Hematopoietic multipotent progenitor cell (in vitro differentiated cells): ENCODE data around the gene PRKN. TPM values are rescaled to one million over a fixed set of nuclear protein-coding genes. Genes with fewer than 3 reads are reported as not detected.

Experiments
- DNase-seq, 3 donors: peaks; one replicate each; pipeline ENCODE4 v3.0.0-alpha.2; 2011 to 2015; ENCODE audit warnings: low read depth in 2 of 3, low spot score in 2 of 3
- total RNA-seq: library from RNA; depleted of rRNA; stranded (reverse); fragments of >200 nt; gene quantifications from one replicate; pipeline ENCODE4 v1.2.3, GENCODE V29; 2012

The PRKN gene
- total RNA-seq, 1 donor: 7.0 TPM

DNA sequence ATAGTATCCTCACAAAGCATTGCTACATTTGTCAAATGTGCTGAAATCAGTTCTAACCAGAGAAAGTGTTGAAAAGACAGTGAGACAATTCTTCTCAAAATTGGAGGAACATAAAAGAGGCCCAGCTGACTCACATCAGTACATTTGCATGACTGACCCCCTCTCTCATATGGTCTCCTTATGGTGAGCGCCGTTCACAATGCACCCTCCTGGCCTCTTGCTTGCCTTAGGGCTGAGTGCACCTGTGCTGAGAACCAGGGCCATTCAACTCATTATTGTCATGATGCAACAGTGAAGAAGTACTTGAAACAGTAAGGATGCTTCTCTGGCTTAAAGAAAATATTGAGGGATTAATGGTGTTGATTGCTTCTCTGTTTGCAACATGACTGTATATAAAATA, 1078.5 kb downstream of the PRKN start:
- no peak for DNase-seq

DNA sequence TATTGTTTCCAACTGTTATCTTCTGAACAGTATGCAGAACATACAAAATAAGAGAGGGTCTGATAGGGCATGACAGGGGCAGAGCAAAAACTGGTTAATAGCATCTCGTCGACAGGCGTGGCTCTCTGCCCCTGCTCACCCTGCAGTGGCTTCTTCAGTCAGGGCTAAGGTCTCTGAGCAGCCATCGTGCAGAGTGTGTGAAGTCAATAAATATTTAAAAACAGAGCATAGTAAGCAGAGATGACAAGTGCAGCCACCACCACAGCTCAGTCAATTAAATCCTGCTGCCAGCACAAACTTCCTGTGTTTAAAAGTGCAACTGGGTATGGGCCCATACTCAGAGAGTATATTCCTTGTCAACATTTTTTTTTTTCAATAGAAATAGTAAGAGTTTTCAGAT, 1080.3 kb downstream of the PRKN start:
- DNase-seq: no peak

DNA sequence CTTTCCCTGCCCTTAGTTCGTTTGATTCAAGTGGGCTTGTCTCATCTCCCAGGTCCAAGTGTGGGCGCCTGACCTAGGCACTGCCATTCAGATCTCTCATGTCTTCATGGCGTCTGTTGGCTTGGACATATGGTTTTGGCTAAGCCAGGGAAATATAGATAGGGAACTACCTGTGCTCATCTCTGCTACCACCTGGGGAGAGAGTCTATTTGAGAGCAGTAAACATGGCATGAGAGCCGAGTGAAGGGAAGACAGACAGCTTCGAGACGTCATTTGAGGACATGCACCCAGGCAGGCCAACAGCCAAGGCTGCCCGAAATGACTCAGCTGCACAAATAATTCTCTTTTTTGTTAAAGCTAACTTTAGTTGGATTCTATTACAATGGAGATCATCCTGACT, 1083.0 kb downstream of the PRKN start:
- no peak for DNase-seq

DNA sequence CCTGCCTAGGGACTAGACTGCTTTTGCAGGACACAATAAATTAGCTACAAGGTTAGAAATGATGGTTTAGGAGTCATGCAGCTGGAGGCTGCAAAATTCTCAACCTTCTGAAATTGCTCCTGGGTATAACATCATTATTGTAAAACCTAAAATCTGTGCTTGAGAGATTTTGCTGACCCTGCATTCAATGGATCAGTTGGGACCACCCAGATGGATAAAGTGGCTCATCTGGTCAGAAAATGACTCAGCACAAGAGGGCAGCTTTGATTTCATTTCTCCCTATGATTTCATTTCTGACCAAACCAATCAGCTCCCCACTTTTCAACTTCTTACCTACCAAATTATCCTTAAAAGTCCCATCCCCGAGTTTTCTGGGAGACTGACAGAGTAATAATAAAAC, 1086.4 kb downstream of the PRKN start:
- DNase-seq: no peak

DNA sequence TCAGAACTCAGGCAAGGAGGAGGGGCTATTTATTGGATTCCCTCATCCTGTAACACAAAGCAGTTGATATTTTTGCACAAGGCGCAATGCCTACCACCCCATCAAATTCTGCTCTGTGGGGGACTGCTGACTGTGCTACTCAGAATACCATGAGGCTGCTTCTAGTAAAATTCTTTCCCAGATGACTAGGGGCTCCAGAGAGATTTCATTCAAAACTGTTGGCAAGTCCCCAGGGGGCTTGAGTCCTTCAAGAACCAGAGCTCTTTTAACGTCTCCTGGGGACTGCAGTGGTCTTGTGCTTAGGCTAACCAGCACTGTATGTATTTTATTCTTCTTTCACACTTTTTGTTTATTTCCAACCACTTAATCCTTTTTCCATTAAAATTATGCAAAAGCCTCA, 1087.8 kb downstream of the PRKN start:
- DNase-seq: no peak

DNA sequence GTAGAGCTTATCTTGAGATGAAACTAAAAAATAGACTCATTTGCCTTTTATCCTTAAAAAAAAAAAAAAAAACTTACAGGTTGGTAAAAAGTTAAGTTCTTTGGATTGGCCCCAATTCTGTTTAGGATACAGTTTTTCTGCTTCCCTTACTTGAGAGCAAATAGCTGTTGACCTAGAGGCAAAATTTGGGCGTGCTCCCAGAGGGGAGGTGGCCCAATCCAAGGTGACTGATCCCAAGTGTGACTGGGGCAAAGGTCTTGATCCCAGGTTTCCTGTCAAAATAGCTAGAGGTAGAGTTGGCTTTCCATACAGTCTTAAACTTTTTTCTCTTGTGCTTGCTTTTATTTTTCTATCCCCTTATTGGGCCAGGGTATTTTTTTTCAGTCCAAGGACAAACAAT, 1089.9 kb downstream of the PRKN start:
- DNase-seq: no peak

DNA sequence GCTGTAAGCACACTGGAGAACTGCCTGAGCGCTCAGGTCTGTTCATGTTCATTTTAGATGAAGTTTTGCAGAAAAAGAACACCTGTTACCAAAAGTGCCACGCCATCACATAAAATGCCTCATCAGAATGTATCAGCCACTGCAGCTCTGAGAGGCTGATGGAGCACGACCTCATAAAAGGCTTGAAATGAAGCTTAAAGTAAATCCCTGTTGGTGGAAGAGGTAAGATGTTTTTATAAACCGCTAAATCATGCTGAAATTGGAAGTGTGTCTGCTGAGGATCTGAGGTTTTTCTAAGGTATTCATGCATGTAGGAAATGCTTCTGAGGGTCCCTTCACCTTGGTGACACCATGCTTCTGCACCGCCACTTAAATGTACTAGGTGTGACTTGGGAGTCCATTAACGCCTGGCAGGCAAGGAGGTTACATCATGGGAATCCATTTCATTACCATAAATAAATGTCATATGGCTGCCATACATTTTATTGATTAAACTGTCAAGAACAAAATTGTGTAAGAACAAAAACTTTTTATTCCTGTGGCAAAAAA, 1090.6 kb downstream of the PRKN start:
- no peak for DNase-seq

DNA sequence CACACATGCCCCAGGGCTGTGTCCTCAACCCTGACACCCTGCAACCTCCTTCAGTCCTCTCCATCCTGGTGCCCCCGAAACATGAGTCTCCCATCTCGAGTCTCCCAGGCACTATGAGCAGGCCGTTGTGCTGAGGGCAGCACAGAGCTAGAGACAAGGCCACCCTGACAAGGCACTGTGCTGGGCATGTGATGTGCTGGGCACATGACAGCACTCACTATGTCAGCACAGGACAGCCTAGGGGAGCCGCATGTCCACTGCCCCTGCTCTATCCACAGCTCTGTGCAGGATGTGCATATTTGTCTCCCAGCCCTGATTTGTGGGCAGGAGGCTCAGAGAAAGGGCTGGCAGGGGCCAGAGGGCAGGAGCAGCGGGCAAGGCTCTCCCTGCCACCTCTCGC, 1091.6 kb downstream of the PRKN start:
- DNase-seq: no peak

DNA sequence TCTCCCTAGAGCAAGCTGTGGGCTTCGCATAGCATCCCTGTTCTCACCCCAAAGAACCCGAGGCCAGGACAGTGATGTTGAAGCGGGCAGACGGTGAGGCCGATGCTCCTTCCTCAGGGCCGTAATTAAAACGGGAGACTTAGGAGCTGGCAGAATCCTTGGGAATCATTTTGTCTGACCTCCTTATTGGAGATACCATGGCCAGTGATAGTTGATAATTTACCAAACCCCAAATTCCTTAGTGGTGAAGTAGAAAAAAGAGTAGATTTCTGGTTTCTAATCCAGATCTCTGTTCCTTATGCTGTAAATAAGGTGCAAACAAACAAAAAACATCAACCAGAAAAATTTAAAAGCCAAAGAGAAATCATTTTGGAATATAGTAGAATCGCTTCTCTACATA, 1092.7 kb downstream of the PRKN start:
- DNase-seq: no peak

DNA sequence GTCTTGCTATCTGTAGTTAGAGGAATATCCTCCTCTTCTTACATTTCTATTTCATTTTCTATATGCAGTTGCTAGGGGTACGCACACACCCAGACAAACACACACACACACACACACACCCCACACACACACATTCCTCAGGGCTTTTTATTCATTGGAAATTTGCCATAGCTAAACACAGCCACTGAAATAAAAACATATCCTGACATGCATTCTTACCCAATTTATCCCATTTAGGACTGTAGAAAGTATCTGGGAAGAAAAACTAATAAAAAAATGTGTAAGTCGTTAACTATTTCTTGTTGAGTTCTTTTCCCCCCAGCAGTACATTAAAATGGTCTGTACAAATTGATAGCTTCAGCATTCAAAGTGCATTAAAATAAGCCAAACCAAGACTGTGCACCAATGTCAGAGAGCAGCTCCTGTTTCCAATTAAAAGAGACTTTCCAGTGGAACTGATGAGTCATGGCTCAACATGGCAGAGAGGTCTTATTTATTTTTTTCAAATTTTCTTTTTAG, 1095.8 kb downstream of the PRKN start:
- no peak for DNase-seq

DNA sequence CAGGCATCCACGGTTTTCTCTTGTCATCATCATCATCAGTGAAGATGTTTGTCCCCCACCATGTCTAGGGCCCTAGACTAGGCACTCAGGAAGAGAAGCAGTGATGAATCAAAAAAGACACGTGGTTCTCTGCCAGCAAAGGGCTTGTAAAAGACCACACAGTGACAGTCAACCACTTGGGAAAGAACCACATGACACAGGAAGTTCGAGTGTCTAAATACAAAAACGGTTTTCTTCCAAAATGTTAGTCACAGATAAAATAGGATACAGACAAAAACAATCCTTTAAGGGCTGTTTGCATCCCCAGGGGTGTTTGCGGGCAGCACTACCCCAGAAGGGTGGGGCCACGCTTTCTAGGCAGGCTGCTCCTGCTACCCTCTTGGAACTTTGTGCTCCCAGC, 1096.9 kb downstream of the PRKN start:
- DNase-seq: no peak

DNA sequence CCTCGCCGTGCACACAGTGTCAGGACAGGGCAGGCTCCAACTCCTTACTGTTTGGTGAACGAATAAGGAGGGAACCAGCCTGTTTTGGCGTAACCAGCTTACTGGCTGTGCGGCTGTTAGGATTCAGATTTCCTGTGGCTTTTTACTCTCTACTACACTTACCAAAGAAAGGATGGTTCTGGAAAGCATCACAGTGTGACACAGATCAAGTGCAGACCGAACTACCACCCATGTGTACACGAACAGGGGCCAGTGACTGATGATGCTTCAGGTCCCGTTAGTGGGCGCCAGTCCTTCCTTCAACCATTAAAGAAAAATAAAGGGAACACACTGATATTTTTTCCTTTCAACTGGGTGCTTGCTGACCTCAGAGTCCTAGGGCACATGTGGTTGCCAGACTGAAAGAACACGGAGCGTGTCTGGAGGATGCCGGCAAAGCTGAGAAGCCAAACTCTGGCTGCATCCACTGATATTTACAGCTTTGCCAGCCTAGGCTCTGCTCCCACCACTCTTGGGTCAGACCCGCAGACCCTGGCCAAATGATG, 1101.4 kb downstream of the PRKN start:
- no peak for DNase-seq

DNA sequence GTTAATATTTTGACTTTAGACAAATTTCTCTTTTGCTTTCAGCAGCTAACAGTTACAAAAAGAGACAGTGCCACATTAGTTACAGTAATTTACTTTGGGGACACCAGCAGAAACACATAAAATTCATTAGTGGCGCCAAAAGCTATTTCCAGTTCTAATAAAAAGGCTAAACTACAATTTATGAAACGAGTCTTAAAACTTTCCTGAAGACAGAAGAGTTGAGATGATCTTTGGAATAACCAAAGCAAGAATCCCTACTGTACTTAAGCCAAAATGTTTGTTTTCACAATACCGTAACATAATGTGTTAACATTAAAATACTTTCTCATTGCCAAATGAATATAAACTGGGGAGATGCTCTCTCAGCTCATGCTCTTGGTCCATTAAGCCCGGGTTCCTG, 1103.5 kb downstream of the PRKN start:
- no peak for DNase-seq

DNA sequence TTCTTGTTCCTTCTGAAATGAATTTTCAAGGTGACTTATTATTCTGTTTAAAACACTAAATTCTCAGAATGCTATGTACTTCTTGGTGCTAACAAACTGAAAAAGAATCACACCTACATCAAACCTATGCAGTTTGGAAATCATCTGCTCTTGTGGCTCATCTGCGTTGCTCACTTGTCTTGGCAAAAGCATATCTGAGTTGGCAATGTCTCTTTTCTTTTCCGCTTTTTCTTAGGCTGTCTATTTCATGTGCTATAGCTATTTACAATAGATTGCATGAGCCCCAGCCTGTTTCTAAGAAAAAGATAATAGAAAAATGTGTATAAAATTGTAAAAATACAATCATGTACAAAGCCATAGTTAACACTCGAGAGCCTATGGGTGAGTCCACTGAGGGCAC, 1104.8 kb downstream of the PRKN start:
- DNase-seq: no peak

DNA sequence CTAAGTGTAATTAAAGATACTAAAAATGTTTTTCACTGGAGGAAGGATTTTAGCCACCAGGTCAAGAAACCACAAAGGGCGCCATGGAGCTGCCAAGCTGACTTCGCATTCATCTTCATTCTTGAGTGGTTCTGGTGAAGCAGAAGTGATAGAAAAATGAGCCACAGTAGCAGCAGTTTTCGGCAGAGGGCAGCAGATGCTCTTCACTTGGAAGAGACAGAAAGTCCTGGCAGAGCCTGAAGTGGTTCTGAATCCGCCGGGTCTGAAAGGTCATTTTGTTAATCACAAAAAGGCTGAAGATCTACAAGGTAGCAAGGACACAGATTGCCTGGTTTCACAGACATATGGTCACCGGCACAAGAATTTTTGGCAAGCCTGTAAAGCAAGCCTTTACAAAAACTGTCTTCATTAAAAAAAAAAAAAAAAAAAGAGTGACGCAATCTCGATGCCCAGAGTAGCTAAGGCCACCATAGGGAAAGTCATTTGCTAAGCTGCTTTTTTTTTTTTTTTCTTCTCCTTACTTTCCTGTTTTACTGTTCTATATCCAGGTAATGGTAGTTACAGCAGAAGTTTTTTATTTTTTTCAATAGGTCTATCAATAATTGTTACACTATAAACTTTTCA, 1108.6 kb downstream of the PRKN start:
- peak in 2 of 3 donors; percentile 14 to 30 for DNase-seq

DNA sequence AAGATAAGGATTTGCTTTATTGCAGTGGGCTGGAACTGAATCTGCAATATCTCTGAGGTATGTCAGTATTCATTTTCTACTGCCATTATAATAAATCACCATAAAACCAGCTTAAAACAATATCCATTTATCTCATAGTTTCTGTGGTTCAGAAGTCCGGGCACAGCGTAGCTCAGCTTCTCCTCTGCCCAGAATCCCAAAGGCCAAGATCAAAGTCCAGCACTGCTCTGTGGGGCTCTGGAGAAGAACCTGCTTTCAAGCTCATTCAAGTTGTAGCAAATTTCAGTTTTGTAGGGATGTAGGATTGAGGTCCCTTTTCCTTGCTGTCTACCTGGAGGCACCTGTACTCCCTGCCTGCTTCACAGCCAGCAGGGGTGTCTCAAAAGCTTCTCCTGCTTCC, 1113.9 kb downstream of the PRKN start:
- no peak for DNase-seq

DNA sequence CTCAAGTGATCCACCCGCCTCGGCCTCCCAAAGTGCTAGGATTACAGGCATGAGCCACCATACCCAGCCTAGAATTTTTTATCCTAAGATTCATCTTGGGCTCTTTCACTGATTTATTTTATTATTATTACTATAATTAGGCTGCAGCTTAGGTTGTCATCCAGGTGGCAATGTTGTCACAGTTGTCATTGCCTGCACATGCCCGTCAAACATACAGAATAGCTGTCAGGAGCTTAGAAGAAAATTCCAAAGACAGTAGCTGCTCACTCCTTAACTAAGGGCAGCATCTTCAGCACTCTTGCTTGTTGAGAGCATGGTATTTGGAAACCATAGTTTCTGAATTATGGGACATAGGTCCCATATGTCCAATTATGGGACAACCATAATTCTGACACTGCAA, 1118.8 kb downstream of the PRKN start:
- DNase-seq: no peak

DNA sequence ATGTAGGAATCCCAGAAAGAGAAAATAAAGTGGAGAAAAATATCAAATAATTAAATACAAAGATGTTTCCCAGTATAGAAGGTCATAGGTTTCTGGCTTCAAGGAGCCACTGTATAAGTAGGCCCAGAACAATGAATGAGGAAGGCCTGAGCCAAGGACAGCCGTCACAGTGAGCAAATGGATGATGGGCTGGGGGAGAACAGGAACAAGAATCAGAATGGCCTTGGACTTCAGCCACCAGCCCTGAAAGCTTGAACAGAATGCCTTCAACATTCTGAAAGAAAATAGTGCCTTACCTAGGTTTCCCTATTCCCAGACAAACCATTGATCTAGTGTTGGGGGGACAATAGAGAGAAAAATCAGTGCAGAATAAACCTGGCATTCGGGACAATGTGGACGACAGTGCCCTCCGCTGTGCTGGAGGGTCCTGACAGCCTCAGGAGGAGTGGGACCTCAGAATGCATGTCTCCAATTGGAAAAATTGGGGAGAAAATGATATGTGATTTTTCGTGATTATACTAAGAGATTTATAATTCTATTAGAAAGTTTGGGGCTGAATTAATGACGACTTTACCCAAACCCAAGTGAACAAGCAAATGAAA, 1119.8 kb downstream of the PRKN start:
- no peak for DNase-seq

DNA sequence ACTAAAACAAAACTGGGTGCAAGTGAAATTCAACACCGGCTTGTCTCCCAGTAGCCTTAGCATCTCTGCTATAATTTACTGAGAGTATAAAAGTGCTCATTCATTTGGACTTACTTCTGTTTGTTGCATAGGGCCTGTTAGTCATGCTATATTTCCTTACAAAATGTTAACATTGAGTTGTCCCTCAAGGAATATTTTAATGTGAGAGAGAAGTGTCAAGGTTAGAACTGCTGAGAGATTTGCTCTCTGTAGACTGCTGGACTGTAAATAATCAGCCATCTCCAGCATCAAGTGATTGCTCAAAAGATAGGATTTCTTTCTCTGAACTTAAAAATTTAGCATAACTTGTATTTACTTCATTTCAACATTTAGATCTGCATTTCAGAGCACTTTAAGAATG, 1125.2 kb downstream of the PRKN start:
- DNase-seq: no peak

DNA sequence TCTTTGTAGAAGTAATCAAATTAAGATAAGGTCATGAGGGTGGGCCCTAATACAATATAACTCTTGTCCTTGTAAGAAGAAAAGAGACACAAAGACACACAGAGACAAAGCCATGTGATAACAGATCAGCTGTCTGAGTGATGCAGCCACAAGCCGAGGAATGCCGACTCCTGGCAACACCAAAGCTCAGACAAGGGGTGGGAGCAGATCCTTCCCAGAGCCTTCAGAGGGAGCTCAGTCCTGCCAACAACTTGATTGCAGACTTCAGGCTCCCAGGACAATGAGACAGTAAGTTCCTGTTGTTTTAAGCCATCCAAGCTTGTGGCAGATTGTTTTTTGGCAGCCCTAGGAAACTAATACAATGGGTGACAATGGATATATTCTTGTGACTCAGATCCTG, 1128.7 kb downstream of the PRKN start:
- no peak for DNase-seq

DNA sequence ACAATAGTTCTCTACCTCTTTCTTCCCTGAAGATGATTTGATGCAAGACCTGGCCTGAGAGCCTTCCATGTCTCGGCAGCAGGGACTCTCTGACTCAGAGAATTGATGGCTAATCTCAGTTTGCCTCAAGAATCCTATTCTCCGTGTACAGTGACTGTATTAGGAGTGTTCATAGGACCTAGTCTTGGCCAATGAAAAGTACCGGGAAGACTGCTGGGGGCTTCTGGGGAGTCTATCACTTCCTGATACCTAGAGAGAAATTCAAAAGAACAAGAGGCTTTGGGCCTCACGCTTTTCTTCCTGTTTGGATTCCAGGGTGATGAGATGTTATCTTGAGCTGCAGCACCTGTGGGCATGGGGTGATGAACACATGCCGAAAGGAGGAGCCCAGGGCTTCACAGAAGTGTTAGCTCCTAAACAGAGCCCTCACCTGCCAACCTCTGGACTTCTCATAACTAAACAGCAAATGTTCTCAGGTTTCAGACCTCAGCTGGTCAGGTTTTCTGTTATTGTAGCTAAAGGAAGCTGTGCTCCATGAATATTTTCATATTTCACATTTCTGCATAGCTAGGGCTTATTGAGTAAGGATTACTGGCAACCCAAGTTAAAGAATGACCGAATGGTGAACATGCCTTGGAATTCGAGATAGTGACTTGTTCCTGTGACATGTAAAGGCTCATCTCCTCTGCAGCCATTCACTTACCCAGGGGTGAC, 1130.6 kb downstream of the PRKN start:
- no peak for DNase-seq

DNA sequence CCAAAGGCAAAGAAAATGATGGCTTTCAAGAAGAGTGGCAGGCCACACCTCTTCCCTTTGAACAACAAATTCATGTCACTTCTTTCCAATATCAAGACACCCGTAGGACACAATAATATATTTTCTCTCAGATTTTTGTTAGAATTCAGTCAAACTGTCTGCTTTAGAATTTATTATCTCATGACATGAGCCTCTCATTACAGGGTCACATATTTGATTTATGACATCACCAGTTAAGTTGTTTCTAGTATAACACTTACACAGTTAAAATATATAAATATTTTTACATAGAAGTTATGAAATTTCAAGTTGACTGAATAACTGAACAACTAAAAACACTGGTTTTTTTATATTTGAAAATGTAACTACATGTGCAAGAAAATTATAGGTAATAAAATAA, 1133.2 kb downstream of the PRKN start:
- DNase-seq: no peak
